Activated CD8-positive, alpha-beta T cell treated with anti-CD3 and anti-CD28 coated beads for 36 hours (primary cell): Measurements from ENCODE around the gene TRPM6. TPM values are rescaled to one million over a fixed set of nuclear protein-coding genes. Genes with fewer than 3 reads are reported as not detected.

ENCODE experiments used
- ATAC-seq: fragments of 200-7000 bp; cut with Tn5 transposase; one replicate; pipeline ENCODE4 v1.10.0; 2021; ENCODE audit warnings: mild to moderate bottlenecking, moderate library complexity
- CTCF ChIA-PET: fragments of 350-600 bp; sonication (Branson Sonifier 250); formaldehyde crosslinking; loops from one replicate; lab custom pipeline; 2021; ENCODE audit warnings: antibody characterized with exemption; lab: Charles Lee
- POLR2A ChIA-PET: fragments of 350-600 bp; sonication (Branson Sonifier 250); formaldehyde crosslinking; loops from one replicate; lab custom pipeline; 2021; ENCODE audit warnings: antibody characterized with exemption; lab: Charles Lee
- DNase-seq: peaks from one replicate; pipeline ENCODE4 v3.0.0-alpha.2; 2020
- H3K27ac Mint-ChIP-seq: one replicate; pipeline ENCODE4 v1.8.0; 2021; ENCODE audit warnings: mild to moderate bottlenecking, mixed read lengths
- H3K27me3 Mint-ChIP-seq: one replicate; pipeline ENCODE4 v1.8.0; 2021; ENCODE audit warnings: mixed read lengths
- H3K36me3 Mint-ChIP-seq: one replicate; pipeline ENCODE4 v1.8.0; 2021; ENCODE audit warnings: low read depth, mixed read lengths
- H3K4me1 Mint-ChIP-seq: one replicate; pipeline ENCODE4 v1.8.0; 2021; ENCODE audit warnings: low read depth, mixed read lengths
- H3K4me3 Mint-ChIP-seq: one replicate; pipeline ENCODE4 v1.8.0; 2021; ENCODE audit warnings: mild to moderate bottlenecking, moderate library complexity, mixed read lengths
- H3K9me3 Mint-ChIP-seq: one replicate; pipeline ENCODE4 v1.8.0; 2021; ENCODE audit warnings: mixed read lengths
- CTCF ChIP-seq: fragments of 200-600 bp; IDR thresholded peaks from one replicate; pipeline ENCODE4 v1.8.0; 2022; ENCODE audit warnings: antibody characterized with exemption, mild to moderate bottlenecking
- intact Hi-C: fragments of 100-400 bp; cut with micrococcal nuclease; formaldehyde crosslinking; loops from one replicate; pipeline ENCODE4 v1.10.0; 2022
- total RNA-seq, 2 experiments: library from RNA; stranded (reverse); gene quantifications; one replicate each; pipeline ENCODE4 v1.2.3, GENCODE V29; 2021

Gene TRPM6
- total RNA-seq, 2 experiments from 2014 or later = not detected

- intact Hi-C loops = no loop called here
- DNase-seq (no peak), ATAC-seq (no peak)
- no peak for TF ChIP-seq CTCF
- Mint-ChIP-seq H3K4me1 (no peaks in the 10 kb centered on the region), H3K27ac (no peak overlapping the region), H3K27me3 (peaks cover 19% of the 10 kb centered on the region), H3K9me3 (no peaks in the 10 kb centered on the region), H3K36me3 (no peaks in the 10 kb centered on the region), H3K4me3 (no peak overlapping the region)
- POLR2A ChIA-PET = no interaction called here
- CTCF ChIA-PET = no interaction called here
Measured at GRCh38 chr9:74803376-74804017, 84.2 kb downstream of the TRPM6 start.

- TF ChIP-seq CTCF = no peak
- Mint-ChIP-seq H3K9me3 (no peaks in the 10 kb centered on the region), H3K27ac (no peak overlapping the region), H3K4me1 (no peaks in the 10 kb centered on the region), H3K36me3 (no peaks in the 10 kb centered on the region), H3K4me3 (no peak overlapping the region), H3K27me3 (peaks cover 16% of the 10 kb centered on the region)
- POLR2A ChIA-PET = no interaction called here
- ATAC-seq (no peak), DNase-seq (no peak)
- intact Hi-C loops = no loop called here
- CTCF ChIA-PET = interaction anchor here (1.3 to 1.7 kb wide), 3 partner anchors 22 to 27 kb away, joined by 3 to 5 read pairs (median 4); no protein-coding TSS in a partner anchor
Measured at GRCh38 chr9:74800226-74800625, 87.5 kb downstream of the TRPM6 start.

- no peaks in the 10 kb centered on the region for H3K9me3 Mint-ChIP-seq
- no peaks in the 10 kb centered on the region for H3K36me3 Mint-ChIP-seq
- ATAC-seq = no peak
- POLR2A ChIA-PET = no interaction called here
- no peak overlapping the region for H3K4me3 Mint-ChIP-seq
- no peak overlapping the region for H3K27ac Mint-ChIP-seq
- intact Hi-C loops = no loop called here
- no peak for DNase-seq
- H3K4me1 Mint-ChIP-seq = no peaks in the 10 kb centered on the region
- no peak for TF ChIP-seq CTCF
- peaks cover 7% of the 10 kb centered on the region for H3K27me3 Mint-ChIP-seq
- CTCF ChIA-PET = interaction anchor here (1.8 kb wide), 1 partner anchor 22 kb away, joined by 6 read pairs; no protein-coding TSS in a partner anchor
Measured at GRCh38 chr9:74795803-74796202, 91.9 kb downstream of the TRPM6 start.

- H3K4me3 Mint-ChIP-seq = no peak overlapping the region
- intact Hi-C loops = no loop called here
- H3K4me1 Mint-ChIP-seq = no peaks in the 10 kb centered on the region
- TF ChIP-seq CTCF = no peak
- H3K27ac Mint-ChIP-seq = no peak overlapping the region
- peaks cover 5% of the 10 kb centered on the region for H3K27me3 Mint-ChIP-seq
- ChIA-PET CTCF (interaction anchor here (1.1 to 1.8 kb wide), 2 partner anchors 22 to 206 kb away, joined by 4 to 6 read pairs; no protein-coding TSS in a partner anchor), POLR2A (no interaction called here)
- no peak for ATAC-seq
- H3K36me3 Mint-ChIP-seq = no peaks in the 10 kb centered on the region
- H3K9me3 Mint-ChIP-seq = no peaks in the 10 kb centered on the region
- no peak for DNase-seq
Measured at GRCh38 chr9:74795081-74795480, 92.6 kb downstream of the TRPM6 start.

GRCh38 chr9:74784506-74784905, 103.2 kb downstream of the TRPM6 start:
- no peak for TF ChIP-seq CTCF
- ChIA-PET POLR2A (no interaction called here), CTCF (interaction anchor here (0.8 kb wide), 1 partner anchor 10 kb away, joined by 4 read pairs; no protein-coding TSS in a partner anchor)
- intact Hi-C loops = no loop called here
- no peaks in the 10 kb centered on the region for H3K36me3 Mint-ChIP-seq
- H3K4me3 Mint-ChIP-seq = no peak overlapping the region
- H3K9me3 Mint-ChIP-seq = no peaks in the 10 kb centered on the region
- H3K4me1 Mint-ChIP-seq = no peaks in the 10 kb centered on the region
- H3K27ac Mint-ChIP-seq = no peak overlapping the region
- DNase-seq = no peak
- peaks cover 10% of the 10 kb centered on the region for H3K27me3 Mint-ChIP-seq
- no peak for ATAC-seq
